ENCODE results near the gene KIF20B. TPM values are rescaled to one million over a fixed set of nuclear protein-coding genes. Genes with fewer than 3 reads are reported as not detected.

KIF20B gene
- total RNA-seq, 1 donor from 2014 or later = 26.1 TPM

DNA sequence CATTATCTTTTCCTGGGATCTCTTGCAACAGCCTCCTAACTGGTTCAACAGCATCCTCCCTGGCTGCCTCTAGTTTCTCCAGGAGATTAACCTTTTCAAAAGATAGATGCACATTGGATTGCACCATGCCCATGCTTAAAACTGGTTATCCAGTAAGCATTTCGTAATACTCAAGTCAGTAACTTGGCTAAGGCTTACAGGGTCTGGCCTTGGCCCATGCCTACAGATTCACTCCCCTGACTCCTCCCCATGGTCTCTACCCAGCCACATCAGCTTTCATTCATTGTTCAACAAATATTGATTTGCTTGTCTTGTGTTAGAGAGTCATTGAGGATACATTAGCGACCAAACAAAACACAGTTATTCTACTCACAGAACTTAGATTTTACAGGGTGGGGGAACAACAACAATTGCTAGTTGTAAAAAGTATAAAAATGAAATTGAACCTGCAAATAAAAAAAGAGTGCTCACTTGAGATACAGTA is 1.8 kb upstream of the KIF20B start:
- H3K4me3 ChIP-seq (ENCODE audit: low read depth, low read length) = no peak overlapping the region
- DNase-seq (ENCODE audit: low read depth) = no peak
- TF ChIP-seq, protein P1, sequence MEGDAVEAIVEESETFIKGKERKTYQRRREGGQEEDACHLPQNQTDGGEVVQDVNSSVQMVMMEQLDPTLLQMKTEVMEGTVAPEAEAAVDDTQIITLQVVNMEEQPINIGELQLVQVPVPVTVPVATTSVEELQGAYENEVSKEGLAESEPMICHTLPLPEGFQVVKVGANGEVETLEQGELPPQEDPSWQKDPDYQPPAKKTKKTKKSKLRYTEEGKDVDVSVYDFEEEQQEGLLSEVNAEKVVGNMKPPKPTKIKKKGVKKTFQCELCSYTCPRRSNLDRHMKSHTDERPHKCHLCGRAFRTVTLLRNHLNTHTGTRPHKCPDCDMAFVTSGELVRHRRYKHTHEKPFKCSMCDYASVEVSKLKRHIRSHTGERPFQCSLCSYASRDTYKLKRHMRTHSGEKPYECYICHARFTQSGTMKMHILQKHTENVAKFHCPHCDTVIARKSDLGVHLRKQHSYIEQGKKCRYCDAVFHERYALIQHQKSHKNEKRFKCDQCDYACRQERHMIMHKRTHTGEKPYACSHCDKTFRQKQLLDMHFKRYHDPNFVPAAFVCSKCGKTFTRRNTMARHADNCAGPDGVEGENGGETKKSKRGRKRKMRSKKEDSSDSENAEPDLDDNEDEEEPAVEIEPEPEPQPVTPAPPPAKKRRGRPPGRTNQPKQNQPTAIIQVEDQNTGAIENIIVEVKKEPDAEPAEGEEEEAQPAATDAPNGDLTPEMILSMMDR (conservative IDR thresholded peaks at IDR 0.05; ENCODE audit: low read depth, low read length) = no peak

DNA sequence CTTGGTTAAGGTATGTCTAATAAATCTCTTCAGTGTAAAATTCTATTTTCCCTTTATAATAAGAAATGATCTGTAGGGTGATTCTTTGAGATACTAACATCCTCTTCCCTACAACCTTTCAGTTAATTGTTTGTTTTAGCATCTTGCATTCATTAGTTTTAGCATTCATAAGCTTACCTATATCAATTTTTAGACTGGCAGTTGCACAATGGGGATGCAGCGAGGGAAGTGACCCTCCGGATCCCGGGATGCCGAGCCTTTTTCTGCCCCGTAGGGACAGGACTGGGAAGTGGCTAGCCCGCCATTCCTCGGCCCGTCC is 508 bp upstream of the KIF20B start:
- DNase-seq (ENCODE audit: low read depth) = no peak
- TF ChIP-seq, protein P1 (conservative IDR thresholded peaks at IDR 0.05; ENCODE audit: low read depth, low read length) = no peak
- peak overlapping the region; percentile 82 for H3K4me3 ChIP-seq (ENCODE audit: low read depth, low read length)

DNA sequence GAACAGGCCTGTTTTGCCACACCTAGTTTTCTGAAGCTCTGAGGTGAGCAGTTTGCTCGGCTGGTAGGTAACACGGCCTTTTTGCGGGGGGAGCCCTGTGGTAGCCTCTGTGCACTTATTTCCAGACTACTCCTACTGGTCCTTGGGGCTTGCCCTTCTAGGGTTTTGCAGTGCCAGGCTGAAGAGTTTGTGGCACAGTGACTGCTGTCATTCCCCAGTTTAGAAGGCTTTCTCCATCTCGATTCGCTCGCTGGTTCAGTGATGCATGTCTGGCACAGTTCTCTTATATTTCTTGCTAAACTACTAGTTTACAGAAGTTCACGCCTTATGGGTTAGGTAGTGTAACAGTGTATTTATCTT is 711 bp downstream of the KIF20B start:
- no peak for DNase-seq (ENCODE audit: low read depth)
- H3K4me3 ChIP-seq (ENCODE audit: low read depth, low read length) = peak overlapping the region; percentile 82
- TF ChIP-seq, protein P1 (conservative IDR thresholded peaks at IDR 0.05; ENCODE audit: low read depth, low read length) = no peak

DNA sequence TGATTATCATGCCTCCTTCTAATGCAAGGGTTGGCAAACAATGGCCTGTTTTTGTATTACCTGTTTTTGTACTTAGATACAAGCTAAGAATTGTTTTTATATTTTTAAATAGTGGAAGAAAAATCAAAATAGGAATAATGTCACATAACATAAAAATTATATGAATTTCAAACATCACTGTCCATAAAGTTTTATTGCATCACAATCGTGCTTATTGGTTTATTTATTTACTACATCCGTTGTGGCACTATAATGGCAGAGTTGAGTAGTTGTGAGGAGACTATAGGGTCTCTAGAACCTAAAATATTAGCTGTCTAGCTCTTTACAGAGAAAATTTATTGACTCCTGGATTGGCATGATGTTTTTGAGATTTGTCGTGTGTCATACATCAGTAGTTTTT is 4.1 kb downstream of the KIF20B start:
- no peak overlapping the region for H3K4me3 ChIP-seq (ENCODE audit: low read depth, low read length)
- TF ChIP-seq, protein P1 (conservative IDR thresholded peaks at IDR 0.05; ENCODE audit: low read depth, low read length) = no peak
- no peak for DNase-seq (ENCODE audit: low read depth)

DNA sequence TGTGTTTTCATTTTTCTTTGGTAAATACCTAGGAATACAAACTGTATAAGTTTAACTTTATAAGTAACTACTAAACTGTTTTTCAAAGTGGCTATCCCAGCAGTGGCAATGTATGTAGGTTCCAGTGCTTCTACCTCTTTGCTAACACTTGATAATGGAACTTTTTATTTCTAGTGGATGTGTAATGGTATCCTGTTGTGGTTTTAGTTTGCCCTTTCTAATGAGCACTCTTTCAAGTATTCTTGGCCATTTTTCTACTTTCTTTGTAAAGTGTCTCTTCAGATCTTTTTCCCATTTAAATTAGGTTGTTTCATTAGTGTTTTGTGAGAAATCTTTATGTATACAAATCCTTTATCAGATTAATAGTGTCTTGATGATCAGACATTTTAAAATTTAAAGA is 4.6 kb downstream of the KIF20B start:
- DNase-seq (ENCODE audit: low read depth) = no peak
- H3K4me3 ChIP-seq (ENCODE audit: low read depth, low read length) = no peak overlapping the region
- TF ChIP-seq, protein P1 (conservative IDR thresholded peaks at IDR 0.05; ENCODE audit: low read depth, low read length) = no peak

DNA sequence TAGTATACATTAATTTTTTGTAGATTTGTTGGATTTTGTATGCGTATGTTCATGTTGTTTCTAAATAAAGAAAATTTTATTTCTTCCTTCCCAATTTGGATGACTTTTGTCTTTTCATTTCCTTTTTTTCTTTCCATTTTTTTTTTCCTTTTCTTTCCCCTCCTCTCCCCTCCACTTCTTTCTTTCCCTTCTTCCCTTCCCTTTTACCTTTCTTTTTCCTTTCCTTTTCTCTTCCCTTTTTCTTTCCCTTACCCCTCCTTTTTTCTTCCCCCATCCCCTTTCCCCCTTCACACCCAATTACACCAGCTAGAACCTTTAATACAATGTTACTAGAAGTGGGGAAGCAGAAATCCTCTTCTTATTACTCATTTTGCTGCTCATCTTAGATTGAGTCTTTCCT is 6.0 kb downstream of the KIF20B start:
- DNase-seq (ENCODE audit: low read depth) = no peak
- H3K4me3 ChIP-seq (ENCODE audit: low read depth, low read length) = no peak overlapping the region
- TF ChIP-seq, protein P1 (conservative IDR thresholded peaks at IDR 0.05; ENCODE audit: low read depth, low read length) = no peak

DNA sequence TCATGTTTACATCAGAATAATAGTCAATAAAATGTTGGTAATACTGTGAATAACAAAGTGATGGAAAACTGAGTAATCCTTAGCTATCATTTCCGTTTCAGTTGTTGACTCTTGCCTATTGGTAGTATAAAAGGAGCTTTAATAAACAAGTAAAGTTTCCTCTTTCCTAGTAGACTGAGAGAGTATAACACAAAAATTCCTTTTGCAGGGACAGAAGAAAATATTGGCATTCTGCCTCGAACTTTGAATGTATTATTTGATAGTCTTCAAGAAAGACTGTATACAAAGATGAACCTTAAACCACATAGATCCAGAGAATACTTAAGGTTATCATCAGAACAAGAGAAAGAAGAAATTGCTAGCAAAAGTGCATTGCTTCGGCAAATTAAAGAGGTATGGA is 9.4 kb downstream of the KIF20B start:
- TF ChIP-seq, protein P1 (conservative IDR thresholded peaks at IDR 0.05; ENCODE audit: low read depth, low read length) = no peak
- DNase-seq (ENCODE audit: low read depth) = no peak
- H3K4me3 ChIP-seq (ENCODE audit: low read depth, low read length) = no peak overlapping the region
